Cardiac fibroblast (primary cell): Measurements from ENCODE around the gene RAD51AP1.

Experiments
- DNase-seq, 2 donors: peaks; one replicate each; pipeline versions ENCODE4 v3.0.0 to v3.0.0-alpha.2; 2010; ENCODE audit warnings: low read depth in 2 of 2
- H3K4me3 ChIP-seq, 2 donors: replicated peaks in 1 of 2; 1 replicate in 1 of 2; 2 replicates in 1 of 2; pipeline ENCODE4 v1.5.1; 2011; ENCODE audit warnings: low read depth in 2 of 2, low read length in 2 of 2, mild to moderate bottlenecking in 2 of 2, moderate library complexity in 1 of 2
- TF ChIP-seq, protein P1 (sequence below): IDR thresholded peaks from one replicate; pipeline ENCODE4 v1.5.1; 2011; ENCODE audit warnings: low read depth, mild to moderate bottlenecking, low read length, inconsistent platforms

The RAD51AP1 gene

DNA sequence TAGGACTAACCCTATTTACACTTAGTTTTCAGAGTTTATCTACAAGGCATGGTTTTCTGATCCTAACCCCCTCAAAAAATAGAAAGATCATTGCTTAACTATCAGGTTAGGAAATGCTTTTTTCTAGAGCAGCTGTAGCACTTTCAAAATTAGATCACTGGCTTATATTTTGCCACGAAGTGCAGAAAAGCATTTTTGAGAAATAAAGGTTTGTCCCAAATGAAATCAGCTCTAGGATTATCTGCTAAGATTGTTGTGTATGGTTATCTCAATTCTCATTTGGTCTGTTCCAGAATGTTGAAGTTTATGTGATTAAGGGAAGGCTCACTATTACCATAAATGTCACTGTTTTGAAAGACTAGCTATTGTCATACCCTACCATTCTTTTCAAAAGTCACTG is 13.5 kb downstream of the RAD51AP1 start:
- no peak for DNase-seq
- H3K4me3 ChIP-seq: no peak overlapping the region

DNA sequence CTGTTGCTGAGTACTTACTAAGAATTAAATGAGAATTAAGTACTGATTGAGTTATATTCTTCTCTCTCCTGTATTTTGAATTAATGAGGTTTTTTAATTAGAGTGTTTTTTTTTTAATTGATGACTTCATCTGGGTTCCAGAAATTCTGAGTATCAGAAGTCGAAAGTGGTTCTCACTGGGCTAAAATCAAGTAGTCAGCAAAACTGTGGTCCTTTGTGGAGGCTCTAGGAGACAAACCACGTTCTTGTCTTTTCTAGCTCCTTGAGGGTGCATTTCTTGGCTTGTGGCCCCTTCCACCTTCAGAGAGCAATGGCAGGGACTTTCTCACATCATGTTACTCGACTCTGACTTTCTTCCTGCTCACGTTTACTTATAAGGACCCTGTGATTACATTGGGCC is 15.3 kb downstream of the RAD51AP1 start:
- TF ChIP-seq, protein P1, sequence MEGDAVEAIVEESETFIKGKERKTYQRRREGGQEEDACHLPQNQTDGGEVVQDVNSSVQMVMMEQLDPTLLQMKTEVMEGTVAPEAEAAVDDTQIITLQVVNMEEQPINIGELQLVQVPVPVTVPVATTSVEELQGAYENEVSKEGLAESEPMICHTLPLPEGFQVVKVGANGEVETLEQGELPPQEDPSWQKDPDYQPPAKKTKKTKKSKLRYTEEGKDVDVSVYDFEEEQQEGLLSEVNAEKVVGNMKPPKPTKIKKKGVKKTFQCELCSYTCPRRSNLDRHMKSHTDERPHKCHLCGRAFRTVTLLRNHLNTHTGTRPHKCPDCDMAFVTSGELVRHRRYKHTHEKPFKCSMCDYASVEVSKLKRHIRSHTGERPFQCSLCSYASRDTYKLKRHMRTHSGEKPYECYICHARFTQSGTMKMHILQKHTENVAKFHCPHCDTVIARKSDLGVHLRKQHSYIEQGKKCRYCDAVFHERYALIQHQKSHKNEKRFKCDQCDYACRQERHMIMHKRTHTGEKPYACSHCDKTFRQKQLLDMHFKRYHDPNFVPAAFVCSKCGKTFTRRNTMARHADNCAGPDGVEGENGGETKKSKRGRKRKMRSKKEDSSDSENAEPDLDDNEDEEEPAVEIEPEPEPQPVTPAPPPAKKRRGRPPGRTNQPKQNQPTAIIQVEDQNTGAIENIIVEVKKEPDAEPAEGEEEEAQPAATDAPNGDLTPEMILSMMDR: no peak
- no peak overlapping the region for H3K4me3 ChIP-seq
- no peak for DNase-seq

More for the DNA sequence above, 13.5 kb downstream of the RAD51AP1 start:
- TF ChIP-seq, protein P1: no peak

DNA sequence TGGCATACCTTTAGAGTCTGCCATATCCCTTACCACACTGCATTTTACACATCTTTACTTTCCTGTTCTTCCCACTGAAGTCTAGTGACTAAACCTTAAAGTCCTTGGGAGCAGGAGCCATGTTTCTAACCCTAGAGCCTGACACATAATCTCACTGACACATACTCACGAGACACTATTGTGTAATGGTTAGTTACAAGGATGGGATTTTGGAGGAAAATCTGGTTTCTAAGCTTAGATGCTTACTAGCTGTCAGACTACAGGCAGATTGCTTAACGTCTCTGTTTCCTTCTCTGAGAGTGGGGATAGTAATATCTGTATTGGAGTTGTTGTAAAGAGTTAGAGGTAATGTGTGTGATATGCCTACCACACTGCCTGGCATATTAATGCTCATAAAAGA is 17.1 kb downstream of the RAD51AP1 start:
- TF ChIP-seq, protein P1: no peak
- DNase-seq: peak; percentile 26 to 53
- H3K4me3 ChIP-seq: no peak overlapping the region

GRCh38 chr12:4556735-4557530 is 18.2 kb downstream of the RAD51AP1 start:
- no peak overlapping the region for H3K4me3 ChIP-seq
- TF ChIP-seq, protein P1: no peak
- no peak for DNase-seq

DNA sequence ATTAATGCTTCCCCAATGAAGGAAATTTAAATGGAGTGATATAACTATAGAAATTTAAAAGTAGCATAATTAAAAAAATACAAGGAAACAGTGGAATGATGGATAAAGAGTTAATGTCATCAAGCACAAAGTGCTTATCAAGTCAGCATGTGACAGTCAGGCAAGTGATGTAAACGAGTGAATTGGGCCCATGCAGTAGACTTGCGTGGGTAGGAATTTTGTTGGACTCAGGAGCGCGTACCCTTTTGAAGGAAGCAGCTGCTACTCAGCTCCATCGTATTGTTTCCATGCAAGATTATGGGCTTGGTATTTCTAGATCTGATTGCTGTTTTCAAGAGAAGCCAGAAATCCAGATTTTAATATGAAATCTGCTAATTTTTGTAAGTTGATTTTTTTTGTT is 18.9 kb downstream of the RAD51AP1 start:
- H3K4me3 ChIP-seq: no peak overlapping the region
- DNase-seq: no peak
- TF ChIP-seq, protein P1: no peak

DNA sequence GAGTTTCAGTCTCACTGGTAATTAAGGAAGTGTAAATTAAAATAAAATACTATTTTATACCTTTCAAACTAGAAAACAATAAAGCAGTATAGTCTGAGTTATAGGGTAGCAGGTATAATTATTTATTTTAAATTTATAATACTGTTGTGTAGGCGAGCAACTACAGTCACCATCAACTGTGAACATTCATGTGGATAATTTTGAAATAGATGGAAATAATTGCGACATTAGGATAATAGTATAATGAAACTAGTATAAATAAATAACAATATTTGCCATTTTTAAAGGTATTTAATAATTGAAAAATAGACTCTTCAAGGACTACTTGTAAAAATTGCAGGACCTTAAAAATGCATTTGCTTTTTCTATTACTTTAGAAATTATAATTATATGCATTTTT is 19.5 kb downstream of the RAD51AP1 start:
- H3K4me3 ChIP-seq: no peak overlapping the region
- TF ChIP-seq, protein P1: no peak
- DNase-seq: no peak
